ENCODE measurements around the gene FNIP1.
A peak's percentile ranks its signal among the peaks of the same experiment; 100 is the strongest.
"Not testable (repeated sequence)": the region's sequence is repeated elsewhere in the genome, so short reads cannot be mapped to it uniquely, and the experiment has no call there.

Gene FNIP1

GRCh38 chr5:131619102-131619501, 177.7 kb downstream of the FNIP1 start:
- FAIRE-seq, result no peak
- no peak for DNase-seq (ENCODE audit: insufficient read length, low spot score)
- TF ChIP-seq POLR2A (IDR thresholded peaks at IDR 0.05; ENCODE audit: low read depth, low read length), result no peak

GRCh38 chr5:131617140-131617822, 179.5 kb downstream of the FNIP1 start:
- TF ChIP-seq POLR2A (IDR thresholded peaks at IDR 0.05; ENCODE audit: low read depth, low read length), result no peak
- no peak for FAIRE-seq

GRCh38 chr5:131615957-131616356, 180.9 kb downstream of the FNIP1 start:
- FAIRE-seq, result no peak
- no peak for TF ChIP-seq POLR2A (IDR thresholded peaks at IDR 0.05; ENCODE audit: low read depth, low read length)
- DNase-seq (ENCODE audit: insufficient read length, low spot score), result no peak

More at GRCh38 chr5:131617140-131617822, 179.5 kb downstream of the FNIP1 start:
- DNase-seq (ENCODE audit: insufficient read length, low spot score), result no peak

- DNase-seq (ENCODE audit: insufficient read length, low spot score) (no peak), FAIRE-seq (no peak)
- TF ChIP-seq POLR2A (IDR thresholded peaks at IDR 0.05; ENCODE audit: low read depth, low read length), result no peak
Measured at GRCh38 chr5:131613423-131613822, 183.4 kb downstream of the FNIP1 start.

GRCh38 chr5:131611064-131611381, 185.8 kb downstream of the FNIP1 start:
- no peak for FAIRE-seq
- TF ChIP-seq POLR2A (IDR thresholded peaks at IDR 0.05; ENCODE audit: low read depth, low read length), result no peak
- no peak for DNase-seq (ENCODE audit: insufficient read length, low spot score)

GRCh38 chr5:131610198-131611063, 186.4 kb downstream of the FNIP1 start:
- TF ChIP-seq POLR2A (IDR thresholded peaks at IDR 0.05; ENCODE audit: low read depth, low read length), result no peak
- peak; percentile 88 for FAIRE-seq
- peak; percentile 63 for DNase-seq (ENCODE audit: insufficient read length, low spot score)

- FAIRE-seq (no peak), DNase-seq (ENCODE audit: insufficient read length, low spot score) (no peak)
- TF ChIP-seq POLR2A (IDR thresholded peaks at IDR 0.05; ENCODE audit: low read depth, low read length), result no peak
Measured at GRCh38 chr5:131609774-131610173, 187.0 kb downstream of the FNIP1 start.

- FAIRE-seq (no peak), DNase-seq (ENCODE audit: insufficient read length, low spot score) (no peak)
- no peak for TF ChIP-seq POLR2A (IDR thresholded peaks at IDR 0.05; ENCODE audit: low read depth, low read length)
Measured at GRCh38 chr5:131608597-131608996, 188.2 kb downstream of the FNIP1 start.

GRCh38 chr5:131607903-131608540, 188.8 kb downstream of the FNIP1 start:
- DNase-seq (ENCODE audit: insufficient read length, low spot score) (no peak), FAIRE-seq (no peak)
- TF ChIP-seq POLR2A (IDR thresholded peaks at IDR 0.05; ENCODE audit: low read depth, low read length), result no peak

- TF ChIP-seq POLR2A (IDR thresholded peaks at IDR 0.05; ENCODE audit: low read depth, low read length), result no peak
- FAIRE-seq, result no peak
- no peak for DNase-seq (ENCODE audit: insufficient read length, low spot score)
Measured at GRCh38 chr5:131607418-131607817, 189.4 kb downstream of the FNIP1 start.

GRCh38 chr5:131605086-131605485, 191.7 kb downstream of the FNIP1 start:
- no peak for FAIRE-seq
- TF ChIP-seq POLR2A (IDR thresholded peaks at IDR 0.05; ENCODE audit: low read depth, low read length), result no peak
- no peak for DNase-seq (ENCODE audit: insufficient read length, low spot score)

GRCh38 chr5:131595088-131596033, 201.5 kb downstream of the FNIP1 start:
- no peak for TF ChIP-seq POLR2A (IDR thresholded peaks at IDR 0.05; ENCODE audit: low read depth, low read length)
- DNase-seq (ENCODE audit: insufficient read length, low spot score), result no peak
- FAIRE-seq, result no peak

- no peak for TF ChIP-seq POLR2A (IDR thresholded peaks at IDR 0.05; ENCODE audit: low read depth, low read length)
- DNase-seq (ENCODE audit: insufficient read length, low spot score), result no peak
- FAIRE-seq, result no peak
Measured at GRCh38 chr5:131593921-131594320, 202.9 kb downstream of the FNIP1 start.

- FAIRE-seq, result peak; percentile 23
- not testable (repeated sequence) for DNase-seq (ENCODE audit: insufficient read length, low spot score)
Measured at GRCh38 chr5:131593436-131593835, 203.4 kb downstream of the FNIP1 start.
